HG03025 (cell line): Measurements from ENCODE around the gene CRYBA2.

Experiments
- ATAC-seq: cut with Tn5 transposase; IDR thresholded peaks from one replicate; pipeline ENCODE4 v1.9.1; 2021; ENCODE audit warnings: mild to moderate bottlenecking, moderate library complexity; ENCODE audit not compliant: unreplicated experiment, low FRiP score

The CRYBA2 gene

GRCh38 chr2:219024059-219024458, 30.8 kb upstream of the CRYBA2 start:
- no peak for ATAC-seq

- no peak for ATAC-seq
These were observed 29.9 kb upstream of the CRYBA2 start for GRCh38 chr2:219023045-219023605.

GRCh38 chr2:219022616-219023015, 29.4 kb upstream of the CRYBA2 start:
- ATAC-seq = no peak

- ATAC-seq = no peak
These were observed 28.8 kb upstream of the CRYBA2 start for GRCh38 chr2:219022041-219022440.

- ATAC-seq = no peak
These were observed 28.4 kb upstream of the CRYBA2 start for GRCh38 chr2:219021591-219021990.

- ATAC-seq = no peak
These were observed 27.6 kb upstream of the CRYBA2 start for GRCh38 chr2:219020604-219021365.

GRCh38 chr2:219019436-219019835, 26.2 kb upstream of the CRYBA2 start:
- no peak for ATAC-seq

GRCh38 chr2:219018726-219019125, 25.5 kb upstream of the CRYBA2 start:
- no peak for ATAC-seq

GRCh38 chr2:219018286-219018685, 25.1 kb upstream of the CRYBA2 start:
- ATAC-seq = no peak

GRCh38 chr2:219017201-219017931, 24.1 kb upstream of the CRYBA2 start:
- ATAC-seq = no peak

- no peak for ATAC-seq
These were observed 23.5 kb upstream of the CRYBA2 start for GRCh38 chr2:219016721-219017120.

- no peak for ATAC-seq
These were observed 17.7 kb upstream of the CRYBA2 start for GRCh38 chr2:219010873-219011272.

GRCh38 chr2:219010162-219010756, 17.0 kb upstream of the CRYBA2 start:
- ATAC-seq = no peak

- no peak for ATAC-seq
These were observed 16.1 kb upstream of the CRYBA2 start for GRCh38 chr2:219009294-219009693.

GRCh38 chr2:219003979-219004378, 10.8 kb upstream of the CRYBA2 start:
- ATAC-seq = no peak

GRCh38 chr2:219003267-219003634, 10.0 kb upstream of the CRYBA2 start:
- ATAC-seq = no peak

- no peak for ATAC-seq
These were observed 9.4 kb upstream of the CRYBA2 start for GRCh38 chr2:219002395-219003266.

- no peak for ATAC-seq
These were observed 8.6 kb upstream of the CRYBA2 start for GRCh38 chr2:219001577-219002394.

- ATAC-seq = no peak
These were observed 7.9 kb upstream of the CRYBA2 start for GRCh38 chr2:219001100-219001576.
